ENCODE data around the gene TAF1A.

DNA sequence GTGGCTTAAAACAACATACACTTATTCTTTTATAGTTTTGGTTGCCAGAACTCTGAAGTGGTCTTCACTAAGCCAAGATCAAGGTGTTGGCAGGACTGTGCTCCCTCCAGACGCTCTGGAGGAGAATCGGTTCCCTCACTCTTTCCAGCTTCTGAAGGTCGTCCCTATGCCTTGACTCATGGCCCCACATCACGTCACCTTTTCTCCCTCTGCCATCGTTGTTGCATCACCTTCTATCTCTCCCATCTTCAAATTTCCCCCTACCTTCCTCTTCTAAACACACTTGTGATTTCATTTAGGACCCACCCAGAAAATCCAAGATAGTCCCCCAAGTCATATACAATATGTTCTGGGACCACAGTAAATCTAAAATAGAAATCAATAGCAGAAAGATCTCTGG lies 54.3 kb downstream of the TAF1A start:
- TF ChIP-seq CTCF (IDR thresholded peaks at IDR 0.05) (no peak), POLR2A (IDR thresholded peaks at IDR 0.05) (no peak), POLR2AphosphoS5 (IDR thresholded peaks at IDR 0.05) (no peak), EP300 (IDR thresholded peaks at IDR 0.05) (no peak)

All from gastroesophageal sphincter (tissue), 3 donors.